Measurements from ENCODE around the gene C11orf24.

C11orf24 gene

DNA sequence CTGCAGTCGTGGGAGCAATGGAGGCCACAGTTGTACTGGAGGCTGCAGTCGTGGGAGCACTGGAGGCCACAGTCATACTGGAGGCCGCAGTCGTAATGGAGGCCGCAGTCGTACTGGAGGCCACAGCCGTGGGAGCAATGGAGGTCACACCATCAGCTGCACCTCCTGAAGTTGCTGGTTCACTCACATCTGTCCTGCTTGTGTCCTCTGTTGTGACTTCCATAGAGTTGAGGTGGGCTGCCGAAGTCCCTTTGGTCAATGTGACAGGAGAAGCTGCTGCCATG, 9.3 kb downstream of the C11orf24 start:
- no peak overlapping the region for H3K4me3 ChIP-seq (ENCODE audit: low read depth, low read length)
- TF ChIP-seq, protein P1, sequence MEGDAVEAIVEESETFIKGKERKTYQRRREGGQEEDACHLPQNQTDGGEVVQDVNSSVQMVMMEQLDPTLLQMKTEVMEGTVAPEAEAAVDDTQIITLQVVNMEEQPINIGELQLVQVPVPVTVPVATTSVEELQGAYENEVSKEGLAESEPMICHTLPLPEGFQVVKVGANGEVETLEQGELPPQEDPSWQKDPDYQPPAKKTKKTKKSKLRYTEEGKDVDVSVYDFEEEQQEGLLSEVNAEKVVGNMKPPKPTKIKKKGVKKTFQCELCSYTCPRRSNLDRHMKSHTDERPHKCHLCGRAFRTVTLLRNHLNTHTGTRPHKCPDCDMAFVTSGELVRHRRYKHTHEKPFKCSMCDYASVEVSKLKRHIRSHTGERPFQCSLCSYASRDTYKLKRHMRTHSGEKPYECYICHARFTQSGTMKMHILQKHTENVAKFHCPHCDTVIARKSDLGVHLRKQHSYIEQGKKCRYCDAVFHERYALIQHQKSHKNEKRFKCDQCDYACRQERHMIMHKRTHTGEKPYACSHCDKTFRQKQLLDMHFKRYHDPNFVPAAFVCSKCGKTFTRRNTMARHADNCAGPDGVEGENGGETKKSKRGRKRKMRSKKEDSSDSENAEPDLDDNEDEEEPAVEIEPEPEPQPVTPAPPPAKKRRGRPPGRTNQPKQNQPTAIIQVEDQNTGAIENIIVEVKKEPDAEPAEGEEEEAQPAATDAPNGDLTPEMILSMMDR (IDR thresholded peaks at IDR 0.05; ENCODE audit: low read depth, low read length): no peak

DNA sequence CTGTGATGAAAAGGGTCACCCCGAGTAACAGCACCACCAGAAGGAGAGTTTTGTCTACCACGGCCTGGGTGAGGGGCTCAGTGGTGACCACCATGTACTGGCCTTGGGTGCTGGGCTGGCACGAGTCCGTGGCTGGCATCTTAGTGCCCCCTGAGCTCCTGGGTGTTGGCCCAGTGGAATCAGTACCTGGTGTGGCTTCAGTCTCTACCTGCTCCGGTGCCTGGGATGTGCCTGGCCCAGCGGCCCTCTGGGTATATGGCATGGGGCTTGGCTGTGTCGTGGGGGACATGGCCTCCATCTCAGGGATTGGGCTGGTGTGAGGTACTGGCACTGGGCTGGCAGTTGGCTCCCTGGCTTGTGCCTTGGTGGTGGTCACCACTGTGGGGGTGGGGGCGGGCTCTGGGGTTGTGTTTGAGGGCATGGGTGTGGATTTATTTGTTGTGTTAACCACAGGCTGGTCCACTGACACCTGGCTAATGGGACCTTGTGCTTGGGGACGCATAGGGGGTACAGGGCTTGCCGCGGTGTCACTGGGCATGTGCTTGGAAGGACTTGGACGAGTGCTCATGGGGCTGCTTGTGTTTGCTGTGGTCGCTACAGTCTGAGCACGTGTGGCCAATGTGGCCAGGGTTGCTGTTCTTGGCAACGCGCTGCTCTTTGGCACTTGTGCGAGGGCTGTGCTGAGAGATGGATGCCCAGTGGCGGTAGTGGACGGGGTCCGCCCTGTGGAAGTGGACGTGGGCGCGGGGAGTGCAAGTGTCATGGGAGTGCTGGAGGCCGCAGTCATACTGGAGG, 9.8 kb downstream of the C11orf24 start:
- TF ChIP-seq, protein P1 (IDR thresholded peaks at IDR 0.05; ENCODE audit: low read depth, low read length): no peak
- no peak overlapping the region for H3K4me3 ChIP-seq (ENCODE audit: low read depth, low read length)

DNA sequence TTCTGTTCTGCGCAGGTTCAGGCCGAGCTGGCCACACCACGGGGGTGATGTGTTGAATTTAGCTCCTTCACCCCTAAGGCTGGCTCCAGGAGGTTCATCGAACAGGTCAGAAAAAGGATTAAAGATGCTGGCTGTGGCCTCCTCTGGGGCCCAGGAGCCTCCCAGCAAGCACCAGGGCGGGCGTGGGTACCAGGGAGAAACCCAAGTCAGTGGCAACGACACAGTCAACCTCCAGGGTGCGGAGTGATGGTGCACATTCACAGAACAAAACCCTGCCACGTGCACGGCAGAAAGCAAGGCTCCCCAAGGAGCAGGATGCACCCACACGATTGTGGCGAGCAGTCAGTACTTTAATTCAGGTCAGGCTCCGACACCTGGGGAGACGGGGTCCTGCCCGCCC, 10.8 kb downstream of the C11orf24 start:
- TF ChIP-seq, protein P1 (IDR thresholded peaks at IDR 0.05; ENCODE audit: low read depth, low read length): no peak
- no peak overlapping the region for H3K4me3 ChIP-seq (ENCODE audit: low read depth, low read length)

DNA sequence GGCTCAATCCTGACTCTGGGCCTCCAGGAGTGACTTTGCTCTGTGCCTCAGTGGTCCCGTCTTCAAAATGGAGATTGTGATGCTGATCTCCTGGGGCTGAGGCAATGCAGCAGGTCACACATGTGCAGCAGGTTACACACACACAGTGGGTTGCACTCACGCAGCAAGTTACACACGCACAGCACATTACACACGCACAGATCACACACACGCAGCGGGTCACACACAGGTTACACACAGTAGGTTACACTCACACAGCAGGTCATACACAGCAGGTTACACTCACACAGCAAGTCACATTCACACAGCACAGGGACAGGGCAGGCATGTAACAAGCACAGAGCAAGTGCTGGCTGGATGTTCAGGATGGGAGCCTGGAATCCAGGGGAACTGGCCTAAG, 11.3 kb downstream of the C11orf24 start:
- TF ChIP-seq, protein P1 (IDR thresholded peaks at IDR 0.05; ENCODE audit: low read depth, low read length): no peak
- no peak overlapping the region for H3K4me3 ChIP-seq (ENCODE audit: low read depth, low read length)

DNA sequence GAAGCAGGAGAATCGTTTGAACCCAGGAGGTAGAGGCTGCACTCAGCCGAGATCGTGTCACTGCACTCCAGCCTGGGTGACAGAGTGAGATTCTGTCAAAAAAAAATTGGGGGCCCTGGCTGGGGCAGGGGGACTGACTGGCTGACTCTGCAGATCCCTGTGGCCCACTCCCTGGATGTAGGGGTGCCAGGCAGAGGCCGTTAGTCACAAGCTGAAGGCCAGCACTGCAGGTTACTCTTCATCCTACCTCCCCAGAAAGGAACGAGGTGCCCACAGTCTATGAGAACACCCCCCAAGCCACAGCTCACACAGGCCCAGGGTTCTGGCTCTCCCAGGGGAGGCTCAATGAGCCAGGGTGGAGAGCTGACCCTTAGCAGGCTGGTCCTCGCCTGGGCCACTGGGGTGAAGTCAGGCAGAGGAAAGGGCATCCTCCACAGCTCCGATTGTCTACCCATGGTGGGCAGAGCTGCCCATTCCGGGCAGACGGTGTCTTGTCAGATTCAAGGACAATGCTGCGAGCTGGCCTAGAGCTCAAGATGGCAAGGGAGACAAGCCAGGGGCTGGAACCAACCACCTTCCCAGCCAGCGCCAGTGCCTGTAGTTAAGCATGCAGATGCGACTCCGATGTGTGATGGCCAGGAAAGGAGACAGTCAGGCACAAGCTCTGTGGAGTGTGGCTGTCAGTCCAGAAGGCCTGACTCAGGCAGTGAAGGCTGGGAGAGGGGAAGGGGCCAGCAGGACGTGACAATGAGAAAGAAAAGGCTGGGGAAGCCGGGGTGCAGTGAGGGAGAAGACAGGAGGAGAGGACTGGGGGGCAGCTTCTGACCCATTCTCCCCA, 12.4 kb downstream of the C11orf24 start:
- no peak overlapping the region for H3K4me3 ChIP-seq (ENCODE audit: low read depth, low read length)
- TF ChIP-seq, protein P1 (IDR thresholded peaks at IDR 0.05; ENCODE audit: low read depth, low read length): no peak

DNA sequence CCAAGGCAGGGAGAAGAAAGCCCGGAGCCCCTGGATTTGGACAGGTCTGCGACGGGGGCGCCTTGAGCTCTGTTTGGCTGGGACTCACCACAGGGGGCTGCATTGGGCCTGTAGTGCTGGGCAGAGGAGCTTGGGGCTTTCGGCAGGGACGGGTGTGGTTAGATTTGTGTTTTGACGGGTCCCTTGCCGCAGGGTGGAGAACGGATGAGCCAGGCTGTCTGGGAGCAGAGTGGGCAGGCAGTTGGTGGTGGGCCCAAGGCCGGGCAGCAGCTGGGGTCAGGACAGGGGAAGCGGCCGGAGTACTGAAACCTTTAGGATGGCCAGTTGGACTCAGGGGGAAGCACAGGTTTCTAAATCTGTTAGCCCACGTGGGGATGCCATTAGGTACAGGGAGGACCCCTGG, 13.4 kb downstream of the C11orf24 start:
- TF ChIP-seq, protein P1 (IDR thresholded peaks at IDR 0.05; ENCODE audit: low read depth, low read length): no peak
- H3K4me3 ChIP-seq (ENCODE audit: low read depth, low read length): no peak overlapping the region
